A549 (cell line): Measurements from ENCODE around the gene FBXW5.

Experiments used
- EP300 ChIP-seq, 2 experiments: fragments of >200 bp; sonication (Bioruptor Twin); formaldehyde crosslinking; IDR thresholded peaks; 2 replicates in 1 of 2; 3 replicates in 1 of 2; pipeline ENCODE4 v1.6.1; 2016 to 2017
- KDM5A ChIP-seq: fragments of 200-600 bp; sonication (generic); IDR thresholded peaks from 2 replicates; pipeline ENCODE4 v1.6.1; 2016; ENCODE audit warnings: antibody characterized with exemption, mild to moderate bottlenecking
- NR3C1 ChIP-seq: fragments of >200 bp; sonication (Bioruptor Twin); formaldehyde crosslinking; IDR thresholded peaks from 3 replicates; pipeline ENCODE4 v1.6.1; 2017
- POLR2A ChIP-seq: IDR thresholded peaks from 2 replicates; pipeline ENCODE4 v1.6.1; 2012; ENCODE audit warnings: mild to moderate bottlenecking, low read length
- SMC3 ChIP-seq: fragments of >200 bp; sonication (Bioruptor Twin); formaldehyde crosslinking; IDR thresholded peaks from 3 replicates; pipeline ENCODE4 v1.6.1; 2018; ENCODE audit warnings: inconsistent platforms
- TF ChIP-seq, protein P1 (sequence below): fragments of 150-350 bp; IDR thresholded peaks from 2 replicates; pipeline ENCODE4 v1.6.1; 2014; ENCODE audit warnings: low read depth, mild to moderate bottlenecking, low read length
- TF ChIP-seq, protein P2 (sequence below): fragments of >200 bp; sonication (Bioruptor Twin); formaldehyde crosslinking; IDR thresholded peaks from 3 replicates; pipeline ENCODE4 v1.5.1; 2016
- TF ChIP-seq, protein P3 (sequence below): IDR thresholded peaks from 2 replicates; pipeline ENCODE4 v1.6.1; 2012

DNA sequence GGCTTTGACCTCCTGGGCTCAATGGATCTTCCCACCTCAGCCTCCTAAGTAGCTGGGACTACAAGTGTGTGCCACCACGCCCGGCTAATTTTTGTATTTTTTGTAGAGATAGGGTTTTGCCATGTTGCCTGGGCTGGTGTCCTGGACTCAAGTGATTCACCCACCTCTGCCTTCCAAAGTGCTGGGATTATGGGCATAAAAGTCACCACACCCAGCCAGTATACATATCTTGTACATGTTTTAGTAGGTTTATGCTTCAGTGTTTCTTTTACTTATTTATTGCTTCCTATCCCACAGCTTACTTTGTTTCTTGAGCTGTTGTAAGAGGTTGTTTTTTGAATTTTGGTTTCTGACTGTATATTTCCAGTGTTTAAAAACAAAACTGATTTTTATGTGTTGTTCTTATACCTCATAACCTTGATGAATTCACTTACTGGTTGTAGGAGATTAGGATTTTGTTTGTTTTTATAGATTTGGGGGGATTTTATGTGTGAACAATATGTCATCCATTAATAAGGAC lies 12.9 kb downstream of the FBXW5 start:
- TF ChIP-seq, protein P1, sequence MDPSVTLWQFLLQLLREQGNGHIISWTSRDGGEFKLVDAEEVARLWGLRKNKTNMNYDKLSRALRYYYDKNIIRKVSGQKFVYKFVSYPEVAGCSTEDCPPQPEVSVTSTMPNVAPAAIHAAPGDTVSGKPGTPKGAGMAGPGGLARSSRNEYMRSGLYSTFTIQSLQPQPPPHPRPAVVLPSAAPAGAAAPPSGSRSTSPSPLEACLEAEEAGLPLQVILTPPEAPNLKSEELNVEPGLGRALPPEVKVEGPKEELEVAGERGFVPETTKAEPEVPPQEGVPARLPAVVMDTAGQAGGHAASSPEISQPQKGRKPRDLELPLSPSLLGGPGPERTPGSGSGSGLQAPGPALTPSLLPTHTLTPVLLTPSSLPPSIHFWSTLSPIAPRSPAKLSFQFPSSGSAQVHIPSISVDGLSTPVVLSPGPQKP: no peak
- no peak for TF ChIP-seq SMC3
- TF ChIP-seq POLR2A: no peak
- TF ChIP-seq EP300 (IDR thresholded peaks at IDR 0.05): no peak
- no peak for TF ChIP-seq KDM5A
- TF ChIP-seq NR3C1: no peak
- TF ChIP-seq, protein P2, sequence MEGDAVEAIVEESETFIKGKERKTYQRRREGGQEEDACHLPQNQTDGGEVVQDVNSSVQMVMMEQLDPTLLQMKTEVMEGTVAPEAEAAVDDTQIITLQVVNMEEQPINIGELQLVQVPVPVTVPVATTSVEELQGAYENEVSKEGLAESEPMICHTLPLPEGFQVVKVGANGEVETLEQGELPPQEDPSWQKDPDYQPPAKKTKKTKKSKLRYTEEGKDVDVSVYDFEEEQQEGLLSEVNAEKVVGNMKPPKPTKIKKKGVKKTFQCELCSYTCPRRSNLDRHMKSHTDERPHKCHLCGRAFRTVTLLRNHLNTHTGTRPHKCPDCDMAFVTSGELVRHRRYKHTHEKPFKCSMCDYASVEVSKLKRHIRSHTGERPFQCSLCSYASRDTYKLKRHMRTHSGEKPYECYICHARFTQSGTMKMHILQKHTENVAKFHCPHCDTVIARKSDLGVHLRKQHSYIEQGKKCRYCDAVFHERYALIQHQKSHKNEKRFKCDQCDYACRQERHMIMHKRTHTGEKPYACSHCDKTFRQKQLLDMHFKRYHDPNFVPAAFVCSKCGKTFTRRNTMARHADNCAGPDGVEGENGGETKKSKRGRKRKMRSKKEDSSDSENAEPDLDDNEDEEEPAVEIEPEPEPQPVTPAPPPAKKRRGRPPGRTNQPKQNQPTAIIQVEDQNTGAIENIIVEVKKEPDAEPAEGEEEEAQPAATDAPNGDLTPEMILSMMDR: no peak
- TF ChIP-seq, protein P3, sequence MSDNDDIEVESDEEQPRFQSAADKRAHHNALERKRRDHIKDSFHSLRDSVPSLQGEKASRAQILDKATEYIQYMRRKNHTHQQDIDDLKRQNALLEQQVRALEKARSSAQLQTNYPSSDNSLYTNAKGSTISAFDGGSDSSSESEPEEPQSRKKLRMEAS: no peak
